ENCODE data around the gene LIPH. TPM values are rescaled to one million over a fixed set of nuclear protein-coding genes. Genes with fewer than 3 reads are reported as not detected.
A peak's percentile ranks its signal among the peaks of the same experiment; 100 is the strongest.
"Not testable (repeated sequence)": the region's sequence is repeated elsewhere in the genome, so short reads cannot be mapped to it uniquely, and the experiment has no call there.

Gene LIPH
- total RNA-seq, 2 donors from 2014 or later: 0.65 TPM; not detected in 1

GRCh38 chr3:185560676-185561075, 8.3 kb upstream of the LIPH start:
- peaks cover 7% of the 10 kb centered on the region for H3K4me1 Mint-ChIP-seq
- H3K4me3 Mint-ChIP-seq: no peak overlapping the region
- H3K27me3 Mint-ChIP-seq: peaks cover 6% of the 10 kb centered on the region
- no peaks in the 10 kb centered on the region for H3K9me3 Mint-ChIP-seq
- no peaks in the 10 kb centered on the region for H3K36me3 Mint-ChIP-seq (ENCODE audit: low read depth)
- no peak overlapping the region for H3K27ac Mint-ChIP-seq
- no peak for ATAC-seq (replicated peaks)

- H3K4me3 Mint-ChIP-seq: peak overlapping the region; percentile 64
- H3K36me3 Mint-ChIP-seq (ENCODE audit: low read depth): no peaks in the 10 kb centered on the region
- peaks cover 7% of the 10 kb centered on the region for H3K4me1 Mint-ChIP-seq
- ATAC-seq (replicated peaks): no peak
- H3K9me3 Mint-ChIP-seq: no peaks in the 10 kb centered on the region
- peaks cover 6% of the 10 kb centered on the region for H3K27me3 Mint-ChIP-seq
- no peak overlapping the region for H3K27ac Mint-ChIP-seq
Measured at GRCh38 chr3:185559706-185560090, 7.3 kb upstream of the LIPH start.

GRCh38 chr3:185558395-185558794, 6.0 kb upstream of the LIPH start:
- Mint-ChIP-seq H3K36me3 (ENCODE audit: low read depth) (no peaks in the 10 kb centered on the region), H3K27ac (no peak overlapping the region), H3K9me3 (no peaks in the 10 kb centered on the region), H3K4me1 (peaks cover 7% of the 10 kb centered on the region), H3K27me3 (peaks cover 5% of the 10 kb centered on the region), H3K4me3 (peak overlapping the region; percentile 64)
- no peak for ATAC-seq (replicated peaks)

- not testable (repeated sequence) for H3K36me3 Mint-ChIP-seq (ENCODE audit: low read depth); H3K9me3 Mint-ChIP-seq; H3K27me3 Mint-ChIP-seq; H3K27ac Mint-ChIP-seq; H3K4me3 Mint-ChIP-seq; ATAC-seq (replicated peaks)
- peaks cover 15% of the 10 kb centered on the region for H3K4me1 Mint-ChIP-seq
Measured at GRCh38 chr3:185556640-185557039, 4.3 kb upstream of the LIPH start.

GRCh38 chr3:185555860-185556347, 3.5 kb upstream of the LIPH start:
- H3K27me3 Mint-ChIP-seq: peaks cover 4% of the 10 kb centered on the region

GRCh38 chr3:185555101-185555501, 2.7 kb upstream of the LIPH start:
- Mint-ChIP-seq H3K4me3 (no peak overlapping the region), H3K4me1 (peaks cover 15% of the 10 kb centered on the region), H3K9me3 (no peaks in the 10 kb centered on the region), H3K36me3 (ENCODE audit: low read depth) (no peaks in the 10 kb centered on the region), H3K27ac (no peak overlapping the region), H3K27me3 (peaks cover 4% of the 10 kb centered on the region)
- ATAC-seq (replicated peaks): no peak

More at GRCh38 chr3:185555860-185556347, 3.5 kb upstream of the LIPH start:
- Mint-ChIP-seq H3K36me3 (ENCODE audit: low read depth) (no peaks in the 10 kb centered on the region), H3K27ac (no peak overlapping the region), H3K4me1 (peaks cover 15% of the 10 kb centered on the region), H3K4me3 (no peak overlapping the region), H3K9me3 (no peaks in the 10 kb centered on the region)
- no peak for ATAC-seq (replicated peaks)

GRCh38 chr3:185549651-185550111, 2.7 kb downstream of the LIPH start:
- Mint-ChIP-seq H3K4me1 (peaks cover 8% of the 10 kb centered on the region), H3K27me3 (no peaks in the 10 kb centered on the region), H3K27ac (no peak overlapping the region), H3K9me3 (no peaks in the 10 kb centered on the region), H3K36me3 (ENCODE audit: low read depth) (no peaks in the 10 kb centered on the region), H3K4me3 (no peak overlapping the region)
- ATAC-seq (replicated peaks): no peak

- ATAC-seq (replicated peaks): peak; percentile 44
- Mint-ChIP-seq H3K27me3 (no peaks in the 10 kb centered on the region), H3K4me1 (peaks cover 8% of the 10 kb centered on the region), H3K9me3 (no peaks in the 10 kb centered on the region), H3K4me3 (no peak overlapping the region), H3K27ac (no peak overlapping the region), H3K36me3 (ENCODE audit: low read depth) (no peaks in the 10 kb centered on the region)
Measured at GRCh38 chr3:185549122-185549521, 3.3 kb downstream of the LIPH start.

GRCh38 chr3:185540695-185541094, 11.7 kb downstream of the LIPH start:
- H3K9me3 Mint-ChIP-seq: no peaks in the 10 kb centered on the region
- no peak overlapping the region for H3K4me3 Mint-ChIP-seq
- no peaks in the 10 kb centered on the region for H3K27me3 Mint-ChIP-seq

GRCh38 chr3:185539934-185540333, 12.5 kb downstream of the LIPH start:
- Mint-ChIP-seq H3K9me3 (no peaks in the 10 kb centered on the region), H3K27ac (no peak overlapping the region), H3K36me3 (ENCODE audit: low read depth) (no peaks in the 10 kb centered on the region), H3K4me1 (peaks cover 7% of the 10 kb centered on the region), H3K27me3 (no peaks in the 10 kb centered on the region), H3K4me3 (no peak overlapping the region)
- ATAC-seq (replicated peaks): no peak

More at GRCh38 chr3:185540695-185541094, 11.7 kb downstream of the LIPH start:
- ATAC-seq (replicated peaks): no peak
- H3K36me3 Mint-ChIP-seq (ENCODE audit: low read depth): no peaks in the 10 kb centered on the region
- H3K4me1 Mint-ChIP-seq: peaks cover 7% of the 10 kb centered on the region
- H3K27ac Mint-ChIP-seq: no peak overlapping the region

GRCh38 chr3:185537369-185537970, 14.9 kb downstream of the LIPH start:
- Mint-ChIP-seq H3K27ac (peak overlapping the region; percentile 80), H3K36me3 (ENCODE audit: low read depth) (no peaks in the 10 kb centered on the region), H3K4me3 (peak overlapping the region; percentile 59), H3K27me3 (no peaks in the 10 kb centered on the region), H3K9me3 (no peaks in the 10 kb centered on the region), H3K4me1 (peaks cover 7% of the 10 kb centered on the region)
- peak; percentile 98 for ATAC-seq (replicated peaks)

GRCh38 chr3:185534511-185534910, 17.9 kb downstream of the LIPH start:
- no peaks in the 10 kb centered on the region for H3K27me3 Mint-ChIP-seq
- no peak overlapping the region for H3K27ac Mint-ChIP-seq
- peaks cover 7% of the 10 kb centered on the region for H3K4me1 Mint-ChIP-seq
- H3K9me3 Mint-ChIP-seq: no peaks in the 10 kb centered on the region
- no peaks in the 10 kb centered on the region for H3K36me3 Mint-ChIP-seq (ENCODE audit: low read depth)
- ATAC-seq (replicated peaks): no peak
- H3K4me3 Mint-ChIP-seq: no peak overlapping the region

- H3K4me3 Mint-ChIP-seq: no peak overlapping the region
- no peaks in the 10 kb centered on the region for H3K27me3 Mint-ChIP-seq
- no peak overlapping the region for H3K27ac Mint-ChIP-seq
- ATAC-seq (replicated peaks): no peak
- H3K9me3 Mint-ChIP-seq: no peaks in the 10 kb centered on the region
- peaks cover 7% of the 10 kb centered on the region for H3K4me1 Mint-ChIP-seq
- no peaks in the 10 kb centered on the region for H3K36me3 Mint-ChIP-seq (ENCODE audit: low read depth)
Measured at GRCh38 chr3:185532901-185533300, 19.5 kb downstream of the LIPH start.

GRCh38 chr3:185530856-185531255, 21.5 kb downstream of the LIPH start:
- no peaks in the 10 kb centered on the region for H3K36me3 Mint-ChIP-seq (ENCODE audit: low read depth)
- no peaks in the 10 kb centered on the region for H3K4me1 Mint-ChIP-seq
- H3K4me3 Mint-ChIP-seq: no peak overlapping the region
- H3K9me3 Mint-ChIP-seq: no peaks in the 10 kb centered on the region
- H3K27me3 Mint-ChIP-seq: no peaks in the 10 kb centered on the region
- H3K27ac Mint-ChIP-seq: no peak overlapping the region
- ATAC-seq (replicated peaks): no peak

- Mint-ChIP-seq H3K27me3 (peaks cover 3% of the 10 kb centered on the region), H3K36me3 (ENCODE audit: low read depth) (no peaks in the 10 kb centered on the region), H3K9me3 (no peaks in the 10 kb centered on the region), H3K4me3 (no peak overlapping the region), H3K4me1 (no peaks in the 10 kb centered on the region), H3K27ac (no peak overlapping the region)
- ATAC-seq (replicated peaks): no peak
Measured at GRCh38 chr3:185528532-185528931, 23.9 kb downstream of the LIPH start.

All from activated T-helper 17 cell treated with anti-CD3 and anti-CD28 coated beads, Interleukin-2, amount 50 U/mL, for 72 hours (primary cell).